Panc1 (cell line): ENCODE measurements around the gene SDF4. TPM values are rescaled to one million over a fixed set of nuclear protein-coding genes. Genes with fewer than 3 reads are reported as not detected.

Experiments used
- ATAC-seq: fragments of 200-7000 bp; cut with Tn5 transposase; 2 replicates; pipeline ENCODE4 v1.9.1; 2020; ENCODE audit warnings: mild to moderate bottlenecking, moderate library complexity
- BruUV-seq: library from RNA; stranded (reverse); fragments of 400-500 nt; replicated peaks from 2 replicates; lab custom pipeline; 2021; lab: Mats Ljungman, UMichigan
- CTCF ChIA-PET: fragments of 300-600 bp; sonication (Branson Sonifier 250); formaldehyde crosslinking; loops from one replicate; lab custom pipeline; 2022; ENCODE audit warnings: antibody characterized with exemption; lab: Charles Lee
- POLR2A ChIA-PET: fragments of 300-600 bp; sonication (Branson Sonifier 250); formaldehyde crosslinking; loops from one replicate; lab custom pipeline; 2022; ENCODE audit warnings: antibody characterized with exemption; lab: Charles Lee
- DNase-seq: peaks from one replicate; pipeline ENCODE4 v3.0.0-alpha.2; 2010; ENCODE audit warnings: low read depth, low spot score
- H3K27ac ChIP-seq: 2 replicates; pipeline ENCODE4 v1.5.1; 2011; ENCODE audit warnings: mild to moderate bottlenecking, low read length, inconsistent platforms
- H3K27me3 ChIP-seq: fragments of 200-500 bp; sonication (Bioruptor generic); 2 replicates; pipeline ENCODE4 v1.6.0; 2014; ENCODE audit warnings: low read length, inconsistent platforms; ENCODE audit not compliant: control insufficient read depth, insufficient read depth
- H3K36me3 ChIP-seq: fragments of 200-500 bp; sonication (Bioruptor generic); 2 replicates; pipeline ENCODE4 v1.5.1; 2014; ENCODE audit warnings: inconsistent platforms, mild to moderate bottlenecking, low read length, moderate library complexity; ENCODE audit not compliant: control insufficient read depth, insufficient read depth
- H3K4me1 ChIP-seq: 2 replicates; pipeline ENCODE4 v1.5.1; 2011; ENCODE audit warnings: inconsistent platforms, mild to moderate bottlenecking, low read length, moderate library complexity; ENCODE audit not compliant: control insufficient read depth, insufficient read depth
- H3K4me3 ChIP-seq, 2 experiments: 2 replicates each; pipeline ENCODE4 v1.5.1; 2011 to 2012; ENCODE audit warnings: low read depth in 2 of 2, low read length in 2 of 2, mild to moderate bottlenecking in 2 of 2, inconsistent platforms in 1 of 2, moderate library complexity in 1 of 2
- H3K9me3 ChIP-seq: fragments of 200-500 bp; sonication (Bioruptor generic); 2 replicates; pipeline ENCODE4 v1.5.1; 2014; ENCODE audit warnings: low read depth, mild to moderate bottlenecking, inconsistent platforms, low read length, moderate library complexity; ENCODE audit not compliant: control insufficient read depth, insufficient read depth
- POLR2AphosphoS5 ChIP-seq: IDR thresholded peaks from 2 replicates; pipeline ENCODE4 v1.6.1; 2012; ENCODE audit warnings: mild to moderate bottlenecking, low read depth, low read length, moderate library complexity
- SIN3A ChIP-seq: IDR thresholded peaks from 2 replicates; pipeline ENCODE4 v1.6.1; 2012; ENCODE audit warnings: low read depth, mild to moderate bottlenecking, low read length, moderate library complexity, borderline replicate concordance; ENCODE audit not compliant: insufficient read depth
- TCF7L2 ChIP-seq: IDR thresholded peaks from 2 replicates; pipeline ENCODE4 v1.6.1; 2011; ENCODE audit warnings: mild to moderate bottlenecking, low read depth, low read length, inconsistent platforms
- in situ Hi-C: cut with HindIII; loops from 2 replicates; pipeline ENCODE4 v1.10.0; 2016; ENCODE audit warnings: low sequenced_read_pairs, low pct_unique_long_range_greater_than_20kb
- intact Hi-C: fragments of 100-400 bp; cut with micrococcal nuclease; formaldehyde crosslinking; loops from one replicate; pipeline ENCODE4 v1.10.0; 2022; ENCODE audit not compliant: unreplicated experiment
- total RNA-seq: library from RNA; stranded (reverse); gene quantifications from one replicate; pipeline ENCODE4 v1.2.1, GENCODE V29; 2021; ENCODE audit not compliant: unreplicated experiment
- TF ChIP-seq, protein P1 (sequence below): fragments of 450-650 bp; IDR thresholded peaks from 2 replicates; pipeline ENCODE4 v1.5.1; 2017; ENCODE audit warnings: mild to moderate bottlenecking
- TF ChIP-seq, protein P2 (sequence below), 2 experiments: IDR thresholded peaks; 2 replicates each; pipeline ENCODE4 v1.6.1; 2011 to 2012; ENCODE audit warnings: low read depth in 2 of 2, control low read depth in 1 of 2, low read length in 1 of 2, mild to moderate bottlenecking in 1 of 2, moderate library complexity in 1 of 2; ENCODE audit not compliant: insufficient read depth in 1 of 2

Gene SDF4
- total RNA-seq, 1 experiment from 2014 or later, result 335 TPM

DNA sequence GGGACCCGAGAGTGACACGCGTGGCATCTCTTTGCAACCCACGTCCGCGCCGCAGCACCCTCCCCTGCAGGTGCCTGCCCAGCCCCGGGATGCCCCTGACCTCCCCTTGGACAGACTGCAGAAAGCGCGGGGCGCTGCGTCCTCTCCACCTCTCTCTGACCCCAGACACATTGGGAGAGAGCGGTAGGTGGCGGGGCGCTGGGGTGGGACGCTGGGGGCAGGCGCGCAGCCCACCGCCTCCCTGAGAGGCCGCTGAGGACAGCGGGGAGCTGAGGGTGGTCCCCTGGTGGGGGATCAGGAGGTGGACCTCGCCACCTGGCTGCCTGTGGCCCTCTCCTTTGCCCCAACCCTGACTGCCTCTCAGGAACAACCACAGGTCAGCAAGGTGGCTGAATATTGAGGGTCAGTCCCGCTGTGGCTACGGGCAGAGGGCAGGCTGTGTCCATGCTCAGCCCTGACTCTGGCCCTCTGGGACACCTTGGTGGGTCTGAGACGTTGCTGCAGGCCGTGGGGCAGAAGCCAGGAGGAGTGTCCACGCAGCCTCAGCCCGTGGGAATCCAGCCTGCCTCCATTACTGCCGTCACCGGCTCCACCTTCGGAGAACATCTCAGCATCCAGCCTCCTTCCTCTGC, 42.6 kb upstream of the SDF4 start:
- Histone ChIP-seq H3K4me3 (peak overlapping the region; percentile 68 to 97), H3K27me3 (no peaks in the 10 kb centered on the region), H3K27ac (peak overlapping the region; percentile 88), H3K36me3 (no peaks in the 10 kb centered on the region; the same call in 1 of the 2 replicates), H3K4me1 (peaks cover 21% of the 10 kb centered on the region), H3K9me3 (no peaks in the 10 kb centered on the region)
- POLR2A ChIA-PET, result no interaction called here
- DNase-seq, result no peak
- ATAC-seq, result peak; percentile 6; the same call in 1 of the 2 replicates
- TF ChIP-seq, protein P1, sequence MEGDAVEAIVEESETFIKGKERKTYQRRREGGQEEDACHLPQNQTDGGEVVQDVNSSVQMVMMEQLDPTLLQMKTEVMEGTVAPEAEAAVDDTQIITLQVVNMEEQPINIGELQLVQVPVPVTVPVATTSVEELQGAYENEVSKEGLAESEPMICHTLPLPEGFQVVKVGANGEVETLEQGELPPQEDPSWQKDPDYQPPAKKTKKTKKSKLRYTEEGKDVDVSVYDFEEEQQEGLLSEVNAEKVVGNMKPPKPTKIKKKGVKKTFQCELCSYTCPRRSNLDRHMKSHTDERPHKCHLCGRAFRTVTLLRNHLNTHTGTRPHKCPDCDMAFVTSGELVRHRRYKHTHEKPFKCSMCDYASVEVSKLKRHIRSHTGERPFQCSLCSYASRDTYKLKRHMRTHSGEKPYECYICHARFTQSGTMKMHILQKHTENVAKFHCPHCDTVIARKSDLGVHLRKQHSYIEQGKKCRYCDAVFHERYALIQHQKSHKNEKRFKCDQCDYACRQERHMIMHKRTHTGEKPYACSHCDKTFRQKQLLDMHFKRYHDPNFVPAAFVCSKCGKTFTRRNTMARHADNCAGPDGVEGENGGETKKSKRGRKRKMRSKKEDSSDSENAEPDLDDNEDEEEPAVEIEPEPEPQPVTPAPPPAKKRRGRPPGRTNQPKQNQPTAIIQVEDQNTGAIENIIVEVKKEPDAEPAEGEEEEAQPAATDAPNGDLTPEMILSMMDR, result no peak
- TF ChIP-seq, protein P2, sequence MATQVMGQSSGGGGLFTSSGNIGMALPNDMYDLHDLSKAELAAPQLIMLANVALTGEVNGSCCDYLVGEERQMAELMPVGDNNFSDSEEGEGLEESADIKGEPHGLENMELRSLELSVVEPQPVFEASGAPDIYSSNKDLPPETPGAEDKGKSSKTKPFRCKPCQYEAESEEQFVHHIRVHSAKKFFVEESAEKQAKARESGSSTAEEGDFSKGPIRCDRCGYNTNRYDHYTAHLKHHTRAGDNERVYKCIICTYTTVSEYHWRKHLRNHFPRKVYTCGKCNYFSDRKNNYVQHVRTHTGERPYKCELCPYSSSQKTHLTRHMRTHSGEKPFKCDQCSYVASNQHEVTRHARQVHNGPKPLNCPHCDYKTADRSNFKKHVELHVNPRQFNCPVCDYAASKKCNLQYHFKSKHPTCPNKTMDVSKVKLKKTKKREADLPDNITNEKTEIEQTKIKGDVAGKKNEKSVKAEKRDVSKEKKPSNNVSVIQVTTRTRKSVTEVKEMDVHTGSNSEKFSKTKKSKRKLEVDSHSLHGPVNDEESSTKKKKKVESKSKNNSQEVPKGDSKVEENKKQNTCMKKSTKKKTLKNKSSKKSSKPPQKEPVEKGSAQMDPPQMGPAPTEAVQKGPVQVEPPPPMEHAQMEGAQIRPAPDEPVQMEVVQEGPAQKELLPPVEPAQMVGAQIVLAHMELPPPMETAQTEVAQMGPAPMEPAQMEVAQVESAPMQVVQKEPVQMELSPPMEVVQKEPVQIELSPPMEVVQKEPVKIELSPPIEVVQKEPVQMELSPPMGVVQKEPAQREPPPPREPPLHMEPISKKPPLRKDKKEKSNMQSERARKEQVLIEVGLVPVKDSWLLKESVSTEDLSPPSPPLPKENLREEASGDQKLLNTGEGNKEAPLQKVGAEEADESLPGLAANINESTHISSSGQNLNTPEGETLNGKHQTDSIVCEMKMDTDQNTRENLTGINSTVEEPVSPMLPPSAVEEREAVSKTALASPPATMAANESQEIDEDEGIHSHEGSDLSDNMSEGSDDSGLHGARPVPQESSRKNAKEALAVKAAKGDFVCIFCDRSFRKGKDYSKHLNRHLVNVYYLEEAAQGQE (IDR thresholded peaks at IDR 0.05; ENCODE audit: insufficient read depth in 1 of 2, low read depth in 2 of 2, low read length in 1 of 2), result no peak
- no peak for TF ChIP-seq SIN3A
- TF ChIP-seq TCF7L2, result no peak
- intact Hi-C loops, result no loop called here
- TSS peak; percentile 60 for BruUV-seq
- in situ Hi-C loops, result no loop called here
- CTCF ChIA-PET, result no interaction called here

DNA sequence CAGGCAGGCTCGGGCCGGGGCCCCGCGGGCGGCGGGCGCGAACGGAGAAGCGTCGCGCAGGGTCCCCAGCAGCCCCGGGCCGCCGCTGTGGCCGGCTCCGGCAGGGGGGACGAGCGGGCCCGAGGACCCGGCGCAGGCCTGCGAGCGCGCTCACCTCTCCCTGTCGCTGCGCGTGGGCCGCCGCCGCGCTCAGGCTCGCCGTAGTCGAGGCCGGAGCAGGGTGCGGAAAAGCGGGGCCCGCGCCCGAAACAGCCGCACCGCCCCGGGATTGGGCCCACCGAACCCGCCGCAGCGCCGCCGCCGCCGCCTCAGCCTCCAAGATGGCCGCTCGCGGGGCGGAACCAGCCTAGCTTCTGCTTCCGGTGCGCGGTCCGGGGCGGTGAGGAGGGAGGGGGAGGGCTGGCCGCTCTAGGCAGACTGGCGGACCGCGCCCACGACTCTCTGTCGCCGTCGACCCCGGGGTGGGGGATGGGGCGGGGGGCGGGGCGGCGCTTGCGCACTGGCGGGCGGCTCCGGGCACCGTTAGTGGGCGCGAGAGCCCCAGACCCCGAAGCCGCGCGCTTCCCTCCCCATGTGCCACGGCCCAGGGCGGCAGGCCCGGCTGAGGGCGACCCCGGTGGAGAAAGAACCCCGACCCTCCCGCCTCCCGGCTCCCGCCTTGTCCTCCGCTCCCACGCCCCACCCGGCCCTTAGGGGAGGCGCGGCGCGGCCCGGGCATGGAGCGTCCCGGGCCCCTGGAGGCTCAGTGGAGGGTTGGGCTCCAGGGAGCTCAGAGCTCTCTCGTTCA, 41.9 kb upstream of the SDF4 start, which contains the start of gene UBE2J2:
Gene UBE2J2, minus strand, starts transcription at position 343 of the 787 bp plus-strand sequence. CDS start 5,862 bp downstream, outside the sequence.
- Histone ChIP-seq H3K4me3 (peak within 1 kb of the TSS; percentile 87 to 97), H3K27me3 (no peaks in the 10 kb centered on the region), H3K4me1 (peaks cover 21% of the 10 kb centered on the region), H3K36me3 (no peaks in the 10 kb centered on the region; the same call in 1 of the 2 replicates), H3K9me3 (no peaks in the 10 kb centered on the region), H3K27ac (peak within 1 kb of the TSS; percentile 88)
- ChIA-PET POLR2A (interaction anchor here (0.6 kb wide), 1 partner anchor 10 kb away, joined by 8 read pairs; no protein-coding TSS in a partner anchor), CTCF (interaction anchor here (0.5 to 0.6 kb wide), 2 partner anchors 10 to 883 kb away, joined by 3 read pairs; no protein-coding TSS in a partner anchor)
- intact Hi-C loops (no loop called here), in situ Hi-C loops (no loop called here)
- DNase-seq (no peak), ATAC-seq (peak; percentile 97)
- BruUV-seq, result no TSS peak
- TF ChIP-seq SIN3A (peak; percentile 86; the same call in 1 of the 2 replicates), POLR2AphosphoS5 (peak; percentile 78), TCF7L2 (no peak)
- TF ChIP-seq, protein P2 (IDR thresholded peaks at IDR 0.05; ENCODE audit: insufficient read depth in 1 of 2, low read depth in 2 of 2, low read length in 1 of 2), result peak in 1 of 2 experiments; percentile 40; a peak in 1 of 4 replicates
